Embryonic facial prominence (tissue), 1 donor: ENCODE data around the gene MAN1C1.

Source experiments
- DNase-seq: peaks from one replicate; pipeline ENCODE4 v3.0.0-alpha.2; 2016; ENCODE audit errors: extremely low spot score

Gene MAN1C1

GRCh38 chr1:25765136-25765922 lies 148.7 kb downstream of the MAN1C1 start:
- DNase-seq = no peak

DNA sequence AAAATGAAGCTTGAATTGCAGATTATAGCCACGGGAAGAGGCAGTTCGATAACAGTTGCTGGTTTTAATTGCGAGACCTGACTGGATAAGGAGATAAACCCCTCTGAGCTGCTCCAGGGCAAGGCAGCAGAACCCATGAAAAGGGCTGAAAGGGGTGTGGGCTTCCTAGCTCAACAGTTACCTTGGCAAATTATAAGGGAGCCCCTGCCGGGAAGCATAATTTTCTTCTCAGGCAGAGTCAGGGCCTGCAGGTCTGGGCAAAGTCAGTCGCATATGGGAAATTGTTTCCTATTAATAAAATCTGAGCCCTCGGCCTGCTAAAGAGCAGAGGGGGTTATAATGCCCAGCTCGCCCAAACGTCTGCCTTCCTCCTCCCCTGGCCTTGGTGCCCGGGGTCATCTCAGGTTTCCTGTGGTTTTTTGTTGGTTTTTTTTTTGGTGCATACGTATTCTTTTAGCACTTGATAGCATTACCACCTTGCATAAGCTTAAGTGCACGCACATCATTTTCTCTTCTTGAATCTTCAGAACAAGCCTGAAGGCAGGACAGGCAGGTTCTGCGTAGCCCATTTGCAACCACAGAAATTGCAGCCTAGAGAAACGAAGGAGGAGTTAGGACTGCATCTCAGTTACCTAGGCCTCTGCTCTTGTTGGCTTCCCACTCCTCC lies 149.5 kb downstream of the MAN1C1 start:
- DNase-seq = no peak

GRCh38 chr1:25766721-25767436 lies 150.3 kb downstream of the MAN1C1 start:
- DNase-seq = no peak

GRCh38 chr1:25767437-25767770 lies 150.8 kb downstream of the MAN1C1 start:
- DNase-seq = no peak

DNA sequence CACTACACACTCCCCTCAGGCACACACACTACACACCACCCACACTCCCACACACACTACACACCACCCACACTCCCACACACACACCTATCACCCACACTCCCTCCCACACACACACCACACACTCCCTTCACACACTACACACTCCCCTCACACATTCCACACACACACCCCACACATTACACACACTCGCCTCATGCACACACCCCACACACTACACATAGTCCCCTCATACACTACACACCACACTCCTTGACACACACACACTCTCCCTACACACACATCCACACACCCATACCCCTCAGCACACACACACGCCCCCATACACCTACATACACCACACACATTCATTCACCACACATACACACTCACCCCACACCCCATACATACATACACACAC lies 152.4 kb downstream of the MAN1C1 start:
- DNase-seq = no peak

DNA sequence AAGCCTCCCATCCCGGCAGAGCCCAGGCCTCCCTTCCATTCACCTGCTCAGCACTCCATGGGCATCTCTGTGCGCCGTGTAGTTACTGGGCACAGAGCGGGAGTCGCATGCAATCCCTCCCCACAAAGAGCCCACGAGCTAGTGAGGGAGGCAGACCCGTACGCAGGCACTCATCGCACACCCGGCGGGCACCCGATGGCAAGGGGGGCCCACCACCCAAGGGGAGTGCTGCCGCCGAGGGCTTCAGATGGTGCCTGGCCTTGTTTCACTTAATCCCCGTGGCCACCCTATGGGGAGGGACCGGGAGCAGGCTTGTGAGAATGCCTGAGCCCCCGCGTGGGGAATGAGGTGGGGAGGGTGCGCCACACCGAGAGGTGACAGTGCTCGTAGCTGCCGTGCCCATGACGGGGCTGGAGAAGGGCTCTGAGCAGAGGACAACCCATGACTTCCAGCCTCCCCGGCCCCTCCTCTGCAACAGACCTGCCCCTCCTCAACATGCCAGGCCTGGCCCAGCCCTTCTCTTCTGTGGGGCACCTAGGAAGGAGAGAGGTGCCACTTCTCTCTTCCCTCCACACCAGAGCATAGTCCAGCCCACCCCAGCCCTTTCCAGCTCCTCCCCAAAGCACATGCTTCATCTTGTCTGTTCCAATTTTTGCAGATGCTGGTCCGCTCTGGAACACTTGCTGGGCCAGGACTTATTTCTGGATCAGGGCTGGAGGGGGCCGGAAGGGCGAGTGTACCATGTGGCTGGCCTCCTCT lies 153.2 kb downstream of the MAN1C1 start:
- no peak for DNase-seq

DNA sequence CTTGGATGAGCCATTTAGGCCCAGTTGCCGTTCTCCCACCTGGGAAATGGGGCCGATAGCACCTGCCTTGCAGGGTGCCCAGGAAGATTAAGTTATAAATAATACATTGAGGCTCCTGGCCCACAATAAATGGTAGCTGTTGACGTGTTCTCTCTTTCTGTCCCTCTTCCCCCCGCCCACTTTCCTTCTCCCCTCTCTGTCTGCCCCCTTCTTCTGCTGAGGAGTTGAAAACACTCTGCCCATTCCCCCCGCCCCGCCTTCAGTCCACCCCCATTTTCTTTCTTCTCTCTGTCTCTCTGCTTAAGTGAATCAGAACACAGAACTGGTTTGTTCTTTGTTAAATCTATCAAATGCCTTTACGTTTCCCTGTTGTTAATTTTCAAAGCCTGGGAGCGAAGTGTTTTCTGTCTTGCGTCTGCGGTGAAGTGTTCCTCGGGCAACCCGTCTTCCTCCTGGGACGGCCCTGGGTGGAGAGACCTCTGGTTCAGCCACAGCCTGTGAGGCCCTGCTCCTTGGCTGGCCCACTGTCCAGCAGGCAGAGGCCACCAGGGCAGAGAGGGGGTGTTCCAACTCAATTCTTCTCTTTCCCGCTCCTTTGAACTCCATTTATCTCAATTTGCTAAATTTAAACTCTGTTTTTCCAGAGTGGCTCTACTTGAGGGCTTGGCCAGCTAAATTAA lies 154.1 kb downstream of the MAN1C1 start:
- DNase-seq = no peak

- no peak for DNase-seq
These were observed 154.9 kb downstream of the MAN1C1 start for GRCh38 chr1:25771221-25772114.

DNA sequence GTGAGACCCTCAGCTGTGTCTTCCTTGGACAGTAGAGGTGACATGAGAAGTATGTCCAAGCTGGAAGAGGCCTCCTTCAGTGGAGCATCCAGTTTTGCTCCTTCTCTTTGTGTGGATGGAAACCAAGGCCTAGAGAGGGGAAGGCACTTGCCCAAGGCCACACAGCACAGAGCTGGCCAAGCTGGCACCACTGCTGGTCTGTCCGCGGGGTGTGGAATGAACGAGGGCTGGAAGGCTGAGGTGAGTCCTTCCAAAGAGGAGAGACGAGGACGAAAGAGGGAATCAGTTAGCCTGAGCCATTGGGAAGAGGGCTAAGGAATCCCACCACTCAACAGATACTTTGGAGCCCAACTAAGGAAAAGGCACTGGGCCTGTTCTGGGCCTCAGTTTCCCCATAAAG lies 155.6 kb downstream of the MAN1C1 start:
- DNase-seq = no peak

DNA sequence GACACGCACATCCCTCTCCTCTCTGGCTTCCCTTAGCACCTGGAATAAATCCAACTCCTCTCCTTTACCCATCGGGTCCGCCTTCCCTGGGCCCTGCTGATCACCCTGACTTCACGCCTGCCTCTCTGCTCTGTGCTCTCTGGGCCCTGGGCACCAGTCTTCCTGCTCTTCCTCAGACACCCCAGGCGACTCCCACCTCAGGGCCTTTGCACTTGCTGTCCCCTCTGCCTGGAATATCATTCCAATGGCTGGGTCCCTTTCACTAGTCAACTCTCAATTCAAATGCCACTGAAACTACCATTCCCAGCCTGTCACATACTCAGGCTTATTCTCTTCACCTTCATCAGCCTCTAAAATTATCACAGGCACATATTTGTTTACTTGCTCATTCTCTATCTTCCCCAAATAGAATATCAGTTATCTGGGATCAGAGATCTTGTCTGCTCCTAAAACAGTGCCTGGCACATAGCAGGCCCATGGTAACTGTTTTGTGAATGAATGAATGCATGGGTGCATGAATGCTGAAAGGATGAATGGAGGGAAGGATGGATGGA lies 156.2 kb downstream of the MAN1C1 start:
- DNase-seq = no peak

DNA sequence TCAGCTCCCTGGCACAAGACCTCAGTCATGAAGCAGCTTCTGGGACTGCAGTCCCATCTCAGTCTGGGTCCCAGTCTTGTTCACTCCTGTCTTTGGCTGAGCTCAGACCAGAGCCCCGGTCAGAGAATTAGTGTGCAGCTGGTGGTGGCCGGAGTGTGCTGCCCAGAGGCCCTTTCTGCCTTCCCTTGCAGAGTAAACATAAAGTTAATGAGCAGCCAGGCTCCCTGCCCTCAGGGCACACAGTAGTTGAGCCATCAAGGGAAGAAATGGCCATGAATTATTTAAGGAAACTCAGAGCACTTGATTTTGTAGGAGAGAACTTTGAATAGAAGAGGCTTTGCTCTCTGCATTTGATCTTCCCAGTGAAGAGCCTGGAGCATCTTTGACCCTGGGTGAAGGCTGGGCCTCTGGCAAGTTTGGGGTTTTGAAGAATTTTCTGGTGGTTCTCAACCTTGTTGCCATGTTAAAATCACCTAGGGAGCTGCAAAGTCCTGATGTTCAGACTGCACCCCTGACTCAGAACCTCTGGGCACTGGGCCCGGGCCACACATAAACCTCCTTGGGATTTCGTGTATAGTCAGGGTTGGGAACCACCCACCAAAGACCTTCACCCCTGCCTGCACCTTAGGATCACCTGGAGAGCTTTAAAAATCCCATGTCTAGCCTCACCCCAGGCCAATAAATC lies 157.0 kb downstream of the MAN1C1 start:
- DNase-seq = no peak

DNA sequence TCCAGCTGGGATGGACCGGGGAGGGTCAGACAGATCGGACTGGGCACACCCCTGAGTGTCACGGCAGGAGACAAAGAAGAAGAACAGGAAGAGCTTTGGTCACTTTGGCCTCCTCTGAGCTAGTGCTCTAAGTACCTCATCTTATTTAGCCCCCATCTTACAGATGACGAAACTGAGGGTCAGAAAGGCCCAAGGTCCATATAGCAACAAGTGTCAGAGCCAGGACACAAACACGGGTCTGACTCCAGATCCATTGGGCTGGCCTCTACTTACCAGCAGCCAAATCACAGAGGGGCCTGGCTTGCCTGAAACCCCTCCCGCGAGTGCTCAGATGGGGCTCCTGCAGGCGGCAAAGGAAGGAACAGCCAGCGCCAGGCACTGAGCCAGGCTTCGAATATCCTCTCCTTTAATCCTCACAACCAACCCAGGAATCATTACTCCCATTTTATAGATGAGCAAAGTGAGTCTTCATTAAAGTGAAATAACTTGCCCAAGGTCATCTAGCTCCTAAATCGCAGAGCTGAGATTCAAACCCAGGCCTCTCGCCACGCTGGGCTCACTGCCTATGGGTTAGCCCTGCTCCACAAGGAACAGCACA lies 157.7 kb downstream of the MAN1C1 start:
- no peak for DNase-seq

- no peak for DNase-seq
These were observed 158.6 kb downstream of the MAN1C1 start for GRCh38 chr1:25774921-25775771.

GRCh38 chr1:25779388-25779787 lies 162.8 kb downstream of the MAN1C1 start:
- DNase-seq = no peak

DNA sequence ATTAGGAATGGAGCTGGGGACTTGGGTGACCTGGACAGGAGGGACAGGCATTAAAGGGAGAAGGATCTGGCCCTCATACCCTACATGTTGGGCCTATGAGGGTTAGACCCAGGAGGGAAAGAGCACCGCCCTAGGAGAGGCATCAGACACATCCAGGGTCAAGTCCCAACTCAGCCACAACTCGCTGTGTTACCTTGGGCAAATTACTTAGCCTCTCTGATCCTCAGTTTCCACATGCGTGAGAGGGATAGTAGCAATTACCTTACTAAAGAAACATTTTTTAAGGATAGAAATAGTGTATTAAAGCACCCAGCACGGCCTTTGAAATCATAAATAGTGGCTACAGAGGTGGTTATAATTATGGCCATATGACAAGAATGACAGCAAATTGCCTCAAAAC lies 163.3 kb downstream of the MAN1C1 start:
- DNase-seq = no peak

GRCh38 chr1:25780318-25781129 lies 163.9 kb downstream of the MAN1C1 start:
- DNase-seq = no peak

GRCh38 chr1:25781130-25781433 lies 164.5 kb downstream of the MAN1C1 start:
- DNase-seq = no peak
